IMR-90 (cell line): ENCODE measurements around the gene ARL4A.

Experiments
- BHLHE40 ChIP-seq: fragments of 150-350 bp; IDR thresholded peaks from 2 replicates; pipeline ENCODE4 v1.6.1; 2016; ENCODE audit warnings: mild to moderate bottlenecking, low read depth, low read length
- CHD1 ChIP-seq: IDR thresholded peaks from 2 replicates; pipeline ENCODE4 v1.6.1; 2012; ENCODE audit warnings: low read depth, low read length, improper control_type of control experiment
- CTCF ChIP-seq: conservative IDR thresholded peaks from 2 replicates; pipeline ENCODE4 v1.5.1; 2012; ENCODE audit warnings: mild to moderate bottlenecking, low read depth, low read length, improper control_type of control experiment
- MAZ ChIP-seq: IDR thresholded peaks from 2 replicates; pipeline ENCODE4 v1.6.1; 2012; ENCODE audit warnings: low read depth, mild to moderate bottlenecking, low read length, improper control_type of control experiment, moderate library complexity, borderline replicate concordance
- POLR2A ChIP-seq: IDR thresholded peaks from 2 replicates; pipeline ENCODE4 v1.6.1; 2012; ENCODE audit warnings: mild to moderate bottlenecking, low read depth, low read length
- RFX5 ChIP-seq: IDR thresholded peaks from 2 replicates; pipeline ENCODE4 v1.8.0; 2012; ENCODE audit warnings: low read depth, mild to moderate bottlenecking, low read length, moderate library complexity
- USF2 ChIP-seq: fragments of 150-350 bp; IDR thresholded peaks from 2 replicates; pipeline ENCODE4 v1.6.1; 2017; ENCODE audit warnings: mild to moderate bottlenecking, antibody characterized with exemption, low read length, low read depth

- no peak for TF ChIP-seq BHLHE40
- no peak for TF ChIP-seq CTCF
- TF ChIP-seq POLR2A = no peak
- no peak for TF ChIP-seq MAZ
- no peak for TF ChIP-seq CHD1
- TF ChIP-seq RFX5 = no peak
- TF ChIP-seq USF2 = no peak
Observed at GRCh38 chr7:12728192-12728538, 40.7 kb downstream of the ARL4A start.
